ENCODE results near the gene SIX2.

DNA sequence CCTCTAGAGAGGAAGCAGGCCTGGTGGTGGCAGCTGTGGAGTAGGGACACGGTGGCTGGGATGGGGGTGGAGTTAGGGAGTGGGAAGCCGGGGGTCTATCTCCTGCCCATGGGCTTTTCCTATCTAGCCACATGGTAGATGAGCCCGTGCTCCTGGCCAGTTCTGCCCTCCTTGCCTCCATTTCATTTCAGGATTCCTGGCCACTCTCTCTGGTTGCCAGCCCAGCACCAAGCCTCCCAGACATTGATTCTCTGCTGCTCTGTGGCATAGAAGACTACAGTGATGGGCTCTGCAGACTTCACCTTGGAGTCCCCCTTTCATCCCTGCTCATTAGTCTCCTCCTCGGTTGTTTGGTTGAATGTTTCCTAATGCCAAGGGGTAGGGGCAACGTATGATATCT, 48.4 kb downstream of the SIX2 start:
- no peak for TF ChIP-seq EZH2phosphoT487 (IDR thresholded peaks at IDR 0.05; ENCODE audit: unreplicated experiment)
- TF ChIP-seq, protein P1, sequence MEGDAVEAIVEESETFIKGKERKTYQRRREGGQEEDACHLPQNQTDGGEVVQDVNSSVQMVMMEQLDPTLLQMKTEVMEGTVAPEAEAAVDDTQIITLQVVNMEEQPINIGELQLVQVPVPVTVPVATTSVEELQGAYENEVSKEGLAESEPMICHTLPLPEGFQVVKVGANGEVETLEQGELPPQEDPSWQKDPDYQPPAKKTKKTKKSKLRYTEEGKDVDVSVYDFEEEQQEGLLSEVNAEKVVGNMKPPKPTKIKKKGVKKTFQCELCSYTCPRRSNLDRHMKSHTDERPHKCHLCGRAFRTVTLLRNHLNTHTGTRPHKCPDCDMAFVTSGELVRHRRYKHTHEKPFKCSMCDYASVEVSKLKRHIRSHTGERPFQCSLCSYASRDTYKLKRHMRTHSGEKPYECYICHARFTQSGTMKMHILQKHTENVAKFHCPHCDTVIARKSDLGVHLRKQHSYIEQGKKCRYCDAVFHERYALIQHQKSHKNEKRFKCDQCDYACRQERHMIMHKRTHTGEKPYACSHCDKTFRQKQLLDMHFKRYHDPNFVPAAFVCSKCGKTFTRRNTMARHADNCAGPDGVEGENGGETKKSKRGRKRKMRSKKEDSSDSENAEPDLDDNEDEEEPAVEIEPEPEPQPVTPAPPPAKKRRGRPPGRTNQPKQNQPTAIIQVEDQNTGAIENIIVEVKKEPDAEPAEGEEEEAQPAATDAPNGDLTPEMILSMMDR (conservative IDR thresholded peaks at IDR 0.05; ENCODE audit: low read depth in 2 of 2), result no peak
- no peak for TF ChIP-seq STAT1 (IDR thresholded peaks at IDR 0.05; ENCODE audit: unreplicated experiment)
- TF ChIP-seq POLR2AphosphoS5 (IDR thresholded peaks at IDR 0.05; ENCODE audit: low read depth), result no peak
